ENCODE results near the gene PRRG3.

GRCh38 chrX:151745651-151746050 lies 50.4 kb downstream of the PRRG3 start:
- no peak for TF ChIP-seq GATA3 (IDR thresholded peaks at IDR 0.05; ENCODE audit: low read depth, low read length)
- no peak for TF ChIP-seq GATA2 (IDR thresholded peaks at IDR 0.05; ENCODE audit: low read depth, low read length)

Measured in SH-SY5Y (cell line).